Nephron progenitor cell (in vitro differentiated cells): ENCODE data around the gene PRRC2A.

Source experiments
- DNase-seq: peaks from one replicate; pipeline ENCODE4 v3.0.0; 2021
- H3K27ac Mint-ChIP-seq: 2 replicates; pipeline ENCODE4 v1.8.0; 2021; ENCODE audit warnings: mild to moderate bottlenecking, moderate library complexity, mixed read lengths
- H3K27me3 Mint-ChIP-seq: 2 replicates; pipeline ENCODE4 v1.8.0; 2021; ENCODE audit warnings: mild to moderate bottlenecking, low read depth, mixed read lengths; ENCODE audit not compliant: poor library complexity
- H3K36me3 Mint-ChIP-seq: 2 replicates; pipeline ENCODE4 v1.8.0; 2021; ENCODE audit warnings: low read depth, mixed read lengths
- H3K4me1 Mint-ChIP-seq: 2 replicates; pipeline ENCODE4 v1.8.0; 2021; ENCODE audit warnings: mixed read lengths
- H3K4me3 Mint-ChIP-seq: 2 replicates; pipeline ENCODE4 v1.8.0; 2021; ENCODE audit warnings: mild to moderate bottlenecking, moderate library complexity, mixed read lengths
- H3K9me3 Mint-ChIP-seq: 2 replicates; pipeline ENCODE4 v1.8.0; 2021; ENCODE audit warnings: mild to moderate bottlenecking, moderate library complexity, mixed read lengths
- TF ChIP-seq, protein P1 (sequence below): fragments of 200-600 bp; sonication (generic); IDR thresholded peaks from 2 replicates; pipeline ENCODE4 v1.5.0; 2021; ENCODE audit warnings: antibody characterized with exemption

Gene PRRC2A

GRCh38 chr6:31582230-31582643 is 38.3 kb upstream of the PRRC2A start, which contains the start of gene LTB:
TSS of gene LTB (minus strand) at chr6:31582424. CDS start at chr6:31582417, 7 bp downstream.
- Mint-ChIP-seq H3K4me1 (peaks cover 46% of the 10 kb centered on the region), H3K4me3 (peak within 1 kb of the TSS; percentile 98), H3K27ac (peak within 1 kb of the TSS; percentile 41), H3K9me3 (no peaks in the 10 kb centered on the region), H3K27me3 (peaks cover 30% of the 10 kb centered on the region), H3K36me3 (no peaks in the 10 kb centered on the region)
- DNase-seq, result no peak
- TF ChIP-seq, protein P1, sequence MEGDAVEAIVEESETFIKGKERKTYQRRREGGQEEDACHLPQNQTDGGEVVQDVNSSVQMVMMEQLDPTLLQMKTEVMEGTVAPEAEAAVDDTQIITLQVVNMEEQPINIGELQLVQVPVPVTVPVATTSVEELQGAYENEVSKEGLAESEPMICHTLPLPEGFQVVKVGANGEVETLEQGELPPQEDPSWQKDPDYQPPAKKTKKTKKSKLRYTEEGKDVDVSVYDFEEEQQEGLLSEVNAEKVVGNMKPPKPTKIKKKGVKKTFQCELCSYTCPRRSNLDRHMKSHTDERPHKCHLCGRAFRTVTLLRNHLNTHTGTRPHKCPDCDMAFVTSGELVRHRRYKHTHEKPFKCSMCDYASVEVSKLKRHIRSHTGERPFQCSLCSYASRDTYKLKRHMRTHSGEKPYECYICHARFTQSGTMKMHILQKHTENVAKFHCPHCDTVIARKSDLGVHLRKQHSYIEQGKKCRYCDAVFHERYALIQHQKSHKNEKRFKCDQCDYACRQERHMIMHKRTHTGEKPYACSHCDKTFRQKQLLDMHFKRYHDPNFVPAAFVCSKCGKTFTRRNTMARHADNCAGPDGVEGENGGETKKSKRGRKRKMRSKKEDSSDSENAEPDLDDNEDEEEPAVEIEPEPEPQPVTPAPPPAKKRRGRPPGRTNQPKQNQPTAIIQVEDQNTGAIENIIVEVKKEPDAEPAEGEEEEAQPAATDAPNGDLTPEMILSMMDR, result no peak

GRCh38 chr6:31585491-31585890 is 35.0 kb upstream of the PRRC2A start:
- DNase-seq, result no peak
- Mint-ChIP-seq H3K27me3 (peaks cover 26% of the 10 kb centered on the region), H3K27ac (no peak overlapping the region), H3K4me3 (no peak overlapping the region), H3K4me1 (peaks cover 53% of the 10 kb centered on the region), H3K36me3 (no peaks in the 10 kb centered on the region), H3K9me3 (no peaks in the 10 kb centered on the region)
- TF ChIP-seq, protein P1, result peak; percentile 33

DNA sequence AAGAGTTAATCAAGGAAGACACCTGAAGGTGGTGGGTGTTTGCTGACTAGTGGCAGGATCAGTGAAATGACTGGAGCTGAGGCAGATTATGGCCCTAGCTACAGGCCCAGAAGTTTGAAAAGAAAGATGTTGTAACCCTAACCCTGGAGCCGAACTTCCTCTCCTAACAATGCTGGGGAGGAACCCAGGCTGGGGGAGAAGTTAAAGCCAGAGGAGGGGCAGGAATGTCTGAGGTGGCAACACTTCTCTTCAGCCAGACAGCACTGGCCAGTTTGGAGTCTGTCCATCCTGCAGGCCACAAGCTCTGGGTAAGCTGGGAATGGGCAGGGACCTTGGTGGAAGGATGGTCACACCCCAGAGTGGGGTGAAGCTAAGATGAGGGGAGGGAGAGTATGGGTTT is 34.5 kb upstream of the PRRC2A start, which contains the start of gene LST1:
LST1 (plus strand) TSS at position 270 of the 400 bp plus-strand sequence. CDS start 1,023 bp downstream, outside the sequence.
- H3K4me1 Mint-ChIP-seq, result peaks cover 47% of the 10 kb centered on the region
- no peak within 1 kb of the TSS for H3K27ac Mint-ChIP-seq
- H3K9me3 Mint-ChIP-seq, result no peaks in the 10 kb centered on the region
- no peak within 1 kb of the TSS for H3K4me3 Mint-ChIP-seq
- no peak for DNase-seq
- peaks cover 26% of the 10 kb centered on the region for H3K27me3 Mint-ChIP-seq
- TF ChIP-seq, protein P1, result no peak
- H3K36me3 Mint-ChIP-seq, result no peaks in the 10 kb centered on the region

DNA sequence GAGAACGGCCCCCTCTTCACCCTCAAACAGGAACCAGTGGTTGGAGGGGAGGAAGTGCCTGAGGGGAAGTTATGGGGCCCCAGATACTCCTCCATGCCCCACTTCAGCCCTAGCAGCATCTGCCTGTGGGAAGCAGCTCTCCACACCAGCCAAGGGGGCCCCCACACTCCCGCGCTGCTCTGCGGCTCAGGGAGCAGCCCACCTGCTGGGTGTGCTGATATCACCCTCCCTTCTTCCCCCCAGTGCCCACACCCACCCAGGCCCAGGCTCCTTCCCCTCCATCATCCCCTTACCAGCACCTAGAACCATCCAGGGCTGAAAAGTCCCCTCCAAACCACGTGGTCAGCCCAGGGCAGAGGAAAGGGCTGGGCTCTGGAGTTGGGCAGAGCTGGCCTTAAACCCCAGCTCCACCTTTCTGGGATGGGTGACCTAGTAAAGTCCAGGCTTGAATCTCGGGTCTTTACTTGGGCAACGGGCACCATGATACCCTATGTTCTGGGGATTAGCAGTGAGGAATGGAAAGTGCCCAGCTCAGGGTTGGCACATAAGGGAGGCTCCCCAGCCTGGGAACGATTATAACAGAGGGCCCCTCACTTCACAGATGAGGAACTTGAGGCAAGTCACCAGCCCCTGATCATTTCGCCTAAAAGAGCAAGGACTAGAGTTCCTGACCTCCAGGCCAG is 33.8 kb upstream of the PRRC2A start:
- no peak overlapping the region for H3K27ac Mint-ChIP-seq

DNA sequence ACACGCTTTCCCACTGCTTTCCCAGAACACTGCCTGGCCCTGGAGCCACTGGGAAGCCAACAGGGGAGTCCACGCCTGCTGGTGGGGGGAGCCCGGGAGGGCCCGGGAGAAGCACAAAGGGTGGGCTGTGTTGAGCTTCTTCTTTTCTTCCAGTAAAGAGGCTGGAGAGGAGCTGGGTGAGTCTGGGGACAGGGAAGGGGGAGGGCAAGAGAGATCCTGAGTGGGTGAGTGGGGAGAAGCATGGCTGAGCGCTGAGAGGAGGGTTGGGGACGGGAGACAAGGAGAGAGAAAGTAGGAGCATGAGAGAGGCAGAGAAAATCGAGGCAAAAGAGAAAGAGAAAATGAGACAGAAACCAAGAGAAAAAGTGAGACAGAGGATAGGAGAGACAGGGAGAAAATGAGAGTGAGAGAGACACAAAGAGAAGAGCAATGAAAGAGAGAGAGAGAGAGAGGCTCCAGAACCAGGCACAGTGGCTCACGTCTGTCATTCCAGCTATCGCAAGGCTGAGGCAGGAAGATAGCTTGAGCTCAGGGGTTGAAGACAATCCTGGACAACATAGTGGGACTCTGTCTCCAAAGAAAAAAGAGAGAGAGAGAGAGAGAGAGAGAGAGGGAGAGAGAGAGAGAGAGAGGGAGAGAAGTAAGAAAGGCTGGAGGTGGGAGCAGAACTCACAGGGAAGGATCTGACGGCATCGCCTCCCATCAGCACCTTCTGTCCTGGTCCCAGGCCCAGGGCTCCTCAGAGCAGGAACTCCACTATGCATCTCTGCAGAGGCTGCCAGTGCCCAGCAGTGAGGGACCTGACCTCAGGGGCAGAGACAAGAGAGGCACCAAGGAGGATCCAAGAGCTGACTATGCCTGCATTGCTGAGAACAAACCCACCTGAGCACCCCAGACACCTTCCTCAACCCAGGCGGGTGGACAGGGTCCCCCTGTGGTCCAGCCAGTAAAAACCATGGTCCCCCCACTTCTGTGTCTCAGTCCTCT is 32.4 kb upstream of the PRRC2A start:
- Mint-ChIP-seq H3K27ac (no peak overlapping the region), H3K4me1 (peaks cover 32% of the 10 kb centered on the region), H3K9me3 (no peaks in the 10 kb centered on the region), H3K36me3 (no peaks in the 10 kb centered on the region), H3K27me3 (peaks cover 7% of the 10 kb centered on the region), H3K4me3 (no peak overlapping the region)
- TF ChIP-seq, protein P1, result no peak
- DNase-seq, result no peak

More for the DNA sequence above, 33.8 kb upstream of the PRRC2A start:
- peaks cover 20% of the 10 kb centered on the region for H3K27me3 Mint-ChIP-seq
- H3K4me3 Mint-ChIP-seq, result no peak overlapping the region
- peaks cover 40% of the 10 kb centered on the region for H3K4me1 Mint-ChIP-seq
- no peak for DNase-seq
- no peaks in the 10 kb centered on the region for H3K36me3 Mint-ChIP-seq
- no peaks in the 10 kb centered on the region for H3K9me3 Mint-ChIP-seq
- TF ChIP-seq, protein P1, result no peak
